Measurements from ENCODE around the gene UBR3.

Gene UBR3

GRCh38 chr2:169828141-169828811, 1.0 kb downstream of the UBR3 start (continued):
- TF ChIP-seq, protein P1, sequence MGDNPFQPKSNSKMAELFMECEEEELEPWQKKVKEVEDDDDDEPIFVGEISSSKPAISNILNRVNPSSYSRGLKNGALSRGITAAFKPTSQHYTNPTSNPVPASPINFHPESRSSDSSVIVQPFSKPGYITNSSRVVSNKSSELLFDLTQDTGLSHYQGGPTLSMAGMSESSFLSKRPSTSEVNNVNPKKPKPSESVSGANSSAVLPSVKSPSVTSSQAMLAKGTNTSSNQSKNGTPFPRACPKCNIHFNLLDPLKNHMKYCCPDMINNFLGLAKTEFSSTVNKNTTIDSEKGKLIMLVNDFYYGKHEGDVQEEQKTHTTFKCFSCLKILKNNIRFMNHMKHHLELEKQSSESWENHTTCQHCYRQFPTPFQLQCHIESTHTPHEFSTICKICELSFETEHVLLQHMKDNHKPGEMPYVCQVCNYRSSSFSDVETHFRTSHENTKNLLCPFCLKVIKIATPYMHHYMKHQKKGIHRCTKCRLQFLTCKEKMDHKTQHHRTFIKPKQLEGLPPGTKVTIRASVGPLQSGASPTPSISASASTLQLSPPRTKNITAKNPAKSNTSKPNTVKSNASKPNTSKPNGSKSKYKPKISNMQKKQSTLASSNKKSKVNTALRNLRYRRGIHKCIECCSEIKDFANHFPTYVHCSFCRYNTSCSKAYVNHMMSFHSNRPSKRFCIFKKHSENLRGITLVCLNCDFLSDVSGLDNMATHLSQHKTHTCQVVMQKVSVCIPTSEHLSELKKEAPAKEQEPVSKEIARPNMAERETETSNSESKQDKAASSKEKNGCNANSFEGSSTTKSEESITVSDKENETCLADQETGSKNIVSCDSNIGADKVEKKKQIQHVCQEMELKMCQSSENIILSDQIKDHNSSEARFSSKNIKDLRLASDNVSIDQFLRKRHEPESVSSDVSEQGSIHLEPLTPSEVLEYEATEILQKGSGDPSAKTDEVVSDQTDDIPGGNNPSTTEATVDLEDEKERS (tag by site-specific recombination; IDR thresholded peaks at IDR 0.05) = no peak
- no peak for TF ChIP-seq ZSCAN16 (tag by site-specific recombination; IDR thresholded peaks at IDR 0.05)
- TF ChIP-seq, protein P2, sequence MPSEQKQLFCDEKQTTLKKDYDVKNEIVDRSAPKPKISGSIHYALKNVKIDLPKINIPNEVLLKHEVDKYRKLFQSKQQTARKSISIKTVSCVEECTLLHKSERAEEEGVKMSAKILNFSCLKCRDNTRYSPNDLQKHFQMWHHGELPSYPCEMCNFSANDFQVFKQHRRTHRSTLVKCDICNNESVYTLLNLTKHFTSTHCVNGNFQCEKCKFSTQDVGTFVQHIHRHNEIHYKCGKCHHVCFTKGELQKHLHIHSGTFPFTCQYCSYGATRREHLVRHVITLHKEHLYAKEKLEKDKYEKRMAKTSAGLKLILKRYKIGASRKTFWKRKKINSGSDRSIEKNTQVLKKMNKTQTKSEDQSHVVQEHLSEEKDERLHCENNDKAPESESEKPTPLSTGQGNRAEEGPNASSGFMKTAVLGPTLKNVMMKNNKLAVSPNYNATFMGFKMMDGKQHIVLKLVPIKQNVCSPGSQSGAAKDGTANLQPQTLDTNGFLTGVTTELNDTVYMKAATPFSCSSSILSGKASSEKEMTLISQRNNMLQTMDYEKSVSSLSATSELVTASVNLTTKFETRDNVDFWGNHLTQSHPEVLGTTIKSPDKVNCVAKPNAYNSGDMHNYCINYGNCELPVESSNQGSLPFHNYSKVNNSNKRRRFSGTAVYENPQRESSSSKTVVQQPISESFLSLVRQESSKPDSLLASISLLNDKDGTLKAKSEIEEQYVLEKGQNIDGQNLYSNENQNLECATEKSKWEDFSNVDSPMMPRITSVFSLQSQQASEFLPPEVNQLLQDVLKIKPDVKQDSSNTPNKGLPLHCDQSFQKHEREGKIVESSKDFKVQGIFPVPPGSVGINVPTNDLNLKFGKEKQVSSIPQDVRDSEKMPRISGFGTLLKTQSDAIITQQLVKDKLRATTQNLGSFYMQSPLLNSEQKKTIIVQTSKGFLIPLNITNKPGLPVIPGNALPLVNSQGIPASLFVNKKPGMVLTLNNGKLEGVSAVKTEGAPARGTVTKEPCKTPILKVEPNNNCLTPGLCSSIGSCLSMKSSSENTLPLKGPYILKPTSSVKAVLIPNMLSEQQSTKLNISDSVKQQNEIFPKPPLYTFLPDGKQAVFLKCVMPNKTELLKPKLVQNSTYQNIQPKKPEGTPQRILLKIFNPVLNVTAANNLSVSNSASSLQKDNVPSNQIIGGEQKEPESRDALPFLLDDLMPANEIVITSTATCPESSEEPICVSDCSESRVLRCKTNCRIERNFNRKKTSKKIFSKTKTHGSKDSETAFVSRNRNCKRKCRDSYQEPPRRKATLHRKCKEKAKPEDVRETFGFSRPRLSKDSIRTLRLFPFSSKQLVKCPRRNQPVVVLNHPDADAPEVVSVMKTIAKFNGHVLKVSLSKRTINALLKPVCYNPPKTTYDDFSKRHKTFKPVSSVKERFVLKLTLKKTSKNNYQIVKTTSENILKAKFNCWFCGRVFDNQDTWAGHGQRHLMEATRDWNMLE (tag by site-specific recombination; conservative IDR thresholded peaks at IDR 0.05; ENCODE audit: low read depth) = no peak
- TF ChIP-seq ZNF600 (tag by site-specific recombination; IDR thresholded peaks at IDR 0.05) = peak; percentile 68; the same call in 1 of the 2 replicates
- no peak for TF ChIP-seq ZNF169 (tag by site-specific recombination; IDR thresholded peaks at IDR 0.05)
- TF ChIP-seq ZNF239 (tag by site-specific recombination; IDR thresholded peaks at IDR 0.05) = no peak
- peak; percentile 56; the same call in 1 of the 2 replicates for TF ChIP-seq GLIS2 (tag by site-specific recombination; IDR thresholded peaks at IDR 0.05)
- no peak for TF ChIP-seq ZNF394 (tag by site-specific recombination; IDR thresholded peaks at IDR 0.05; ENCODE audit: borderline replicate concordance)
- no peak for TF ChIP-seq HOXA7 (CRISPR knock-in tag; IDR thresholded peaks at IDR 0.05; ENCODE audit: borderline replicate concordance)
- TF ChIP-seq ZNF707 (tag by site-specific recombination; IDR thresholded peaks at IDR 0.05) = no peak
- no peak for TF ChIP-seq ZNF266 (tag by site-specific recombination; IDR thresholded peaks at IDR 0.05; ENCODE audit: low read depth)
- TF ChIP-seq ZNF488 (tag by site-specific recombination; IDR thresholded peaks at IDR 0.05) = no peak
- peak; percentile 48 for TF ChIP-seq ZNF335 (tag by site-specific recombination; conservative IDR thresholded peaks at IDR 0.05)
- TF ChIP-seq, protein P3, sequence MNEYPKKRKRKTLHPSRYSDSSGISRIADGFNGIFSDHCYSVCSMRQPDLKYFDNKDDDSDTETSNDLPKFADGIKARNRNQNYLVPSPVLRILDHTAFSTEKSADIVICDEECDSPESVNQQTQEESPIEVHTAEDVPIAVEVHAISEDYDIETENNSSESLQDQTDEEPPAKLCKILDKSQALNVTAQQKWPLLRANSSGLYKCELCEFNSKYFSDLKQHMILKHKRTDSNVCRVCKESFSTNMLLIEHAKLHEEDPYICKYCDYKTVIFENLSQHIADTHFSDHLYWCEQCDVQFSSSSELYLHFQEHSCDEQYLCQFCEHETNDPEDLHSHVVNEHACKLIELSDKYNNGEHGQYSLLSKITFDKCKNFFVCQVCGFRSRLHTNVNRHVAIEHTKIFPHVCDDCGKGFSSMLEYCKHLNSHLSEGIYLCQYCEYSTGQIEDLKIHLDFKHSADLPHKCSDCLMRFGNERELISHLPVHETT (tag by site-specific recombination; IDR thresholded peaks at IDR 0.05) = no peak; the same call in 1 of the 2 replicates
- TF ChIP-seq ZNF416 (tag by site-specific recombination; IDR thresholded peaks at IDR 0.05) = no peak
- no peak for TF ChIP-seq OSR2 (tag by site-specific recombination; IDR thresholded peaks at IDR 0.05)
- TF ChIP-seq KLF10 (tag by site-specific recombination; IDR thresholded peaks at IDR 0.05) = no peak
- no peak for TF ChIP-seq ZNF777 (tag by site-specific recombination; IDR thresholded peaks at IDR 0.05; ENCODE audit: borderline replicate concordance)
- TF ChIP-seq ZNF138 (tag by site-specific recombination; IDR thresholded peaks at IDR 0.05; ENCODE audit: borderline replicate concordance) = no peak
- no peak for TF ChIP-seq BCL11A (tag by site-specific recombination; IDR thresholded peaks at IDR 0.05; ENCODE audit: low read depth)
- no peak for TF ChIP-seq ZNF37A (tag by site-specific recombination; IDR thresholded peaks at IDR 0.05)
- TF ChIP-seq ZNF26 (tag by site-specific recombination; IDR thresholded peaks at IDR 0.05) = no peak
- no peak for TF ChIP-seq ZNF560 (tag by site-specific recombination; IDR thresholded peaks at IDR 0.05; ENCODE audit: borderline replicate concordance)
- TF ChIP-seq ZNF654 (tag by site-specific recombination; IDR thresholded peaks at IDR 0.05; ENCODE audit: low read depth) = no peak
- no peak; the same call in 1 of the 2 replicates for TF ChIP-seq ZBTB20 (tag by site-specific recombination; IDR thresholded peaks at IDR 0.05)
- no peak for TF ChIP-seq IKZF3 (tag by site-specific recombination; IDR thresholded peaks at IDR 0.05)
- peak; percentile 8; the same call in 1 of the 2 replicates for TF ChIP-seq ZNF366 (tag by site-specific recombination; conservative IDR thresholded peaks at IDR 0.05)
- no peak for TF ChIP-seq ZNF140 (tag by site-specific recombination; IDR thresholded peaks at IDR 0.05)
- peak; percentile 83 for TF ChIP-seq SP2 (tag by site-specific recombination; IDR thresholded peaks at IDR 0.05)
- no peak for TF ChIP-seq ZNF768 (tag by site-specific recombination; IDR thresholded peaks at IDR 0.05)
